HepG2 (cell line): Measurements from ENCODE around the gene NOL12. TPM values are rescaled to one million over a fixed set of nuclear protein-coding genes. Genes with fewer than 3 reads are reported as not detected.

Source experiments
- IKZF1 ChIP-seq: fragments of 450-650 bp; IDR thresholded peaks from 2 replicates; pipeline ENCODE4 v1.7.1; 2016
- JARID2 ChIP-seq: sonication (generic); formaldehyde crosslinking; IDR thresholded peaks from 2 replicates; pipeline ENCODE4 v1.8.1; 2023; ENCODE audit warnings: missing genetic modification reagents, inconsistent platforms; ENCODE audit not compliant: insufficient replicate concordance
- KDM1A ChIP-seq: IDR thresholded peaks from 2 replicates; pipeline ENCODE4 v1.6.1; 2016; ENCODE audit warnings: missing compliant biosample characterization
- NCOA5 ChIP-seq: sonication (generic); formaldehyde crosslinking; IDR thresholded peaks from 2 replicates; pipeline ENCODE4 v1.4.0; 2020; ENCODE audit warnings: missing genetic modification reagents
- NFIC ChIP-seq: IDR thresholded peaks from 2 replicates; pipeline ENCODE4 v1.6.1; 2012; ENCODE audit warnings: mild to moderate bottlenecking, low read length, inconsistent platforms
- RFXAP ChIP-seq: sonication (generic); formaldehyde crosslinking; IDR thresholded peaks from 2 replicates; pipeline ENCODE4 v1.4.0; 2020; ENCODE audit warnings: missing genetic modification reagents, borderline replicate concordance
- SP4 ChIP-seq: sonication (generic); formaldehyde crosslinking; IDR thresholded peaks from 2 replicates; pipeline ENCODE4 v1.8.1; 2023; ENCODE audit warnings: mild to moderate bottlenecking, missing genetic modification reagents
- SRY ChIP-seq: sonication (generic); formaldehyde crosslinking; IDR thresholded peaks from 2 replicates; pipeline ENCODE4 v1.8.0; 2022; ENCODE audit warnings: mild to moderate bottlenecking, missing genetic modification reagents
- THAP11 ChIP-seq: IDR thresholded peaks from 2 replicates; pipeline ENCODE4 v1.6.1; 2016; ENCODE audit warnings: missing biosample characterization, missing genetic modification reagents
- ZFP82 ChIP-seq: sonication (generic); formaldehyde crosslinking; IDR thresholded peaks from 2 replicates; pipeline ENCODE4 v1.5.1; 2020; ENCODE audit warnings: mild to moderate bottlenecking, missing genetic modification reagents, borderline replicate concordance
- ZKSCAN8 ChIP-seq: IDR thresholded peaks from 2 replicates; pipeline ENCODE4 v1.6.1; 2016; ENCODE audit warnings: borderline replicate concordance, missing genetic modification reagents, missing compliant biosample characterization
- ZNF256 ChIP-seq: sonication (generic); formaldehyde crosslinking; conservative IDR thresholded peaks from 2 replicates; pipeline ENCODE4 v1.4.0; 2020; ENCODE audit warnings: missing genetic modification reagents
- ZNF3 ChIP-seq: IDR thresholded peaks from 2 replicates; pipeline ENCODE4 v1.7.0; 2017; ENCODE audit warnings: inconsistent platforms
- ZNF367 ChIP-seq: sonication (generic); formaldehyde crosslinking; IDR thresholded peaks from 2 replicates; pipeline ENCODE4 v1.4.0; 2020; ENCODE audit warnings: missing genetic modification reagents, borderline replicate concordance
- ZNF430 ChIP-seq: sonication (generic); formaldehyde crosslinking; IDR thresholded peaks from 2 replicates; pipeline ENCODE4 v1.9.0; 2021; ENCODE audit warnings: mild to moderate bottlenecking, missing genetic modification reagents
- ZNF432 ChIP-seq: sonication (generic); formaldehyde crosslinking; IDR thresholded peaks from 2 replicates; pipeline ENCODE4 v1.5.0; 2020; ENCODE audit warnings: missing genetic modification reagents, mild to moderate bottlenecking, borderline replicate concordance
- ZNF564 ChIP-seq: sonication (generic); formaldehyde crosslinking; IDR thresholded peaks from 2 replicates; pipeline ENCODE4 v1.8.1; 2023; ENCODE audit warnings: mild to moderate bottlenecking, missing genetic modification reagents
- polyA plus RNA-seq, 8 experiments: library from polyadenylated mRNA; depleted of rRNA in 3 of 8; stranded (reverse) in 7 of 8; unstranded in 1 of 8; fragments of >200 nt; fragmentation: Illumina TruSeq in 4 of 8; extraction: Trizol in 4 of 8; gene quantifications; 2 replicates each; pipeline versions ENCODE4 v1.2.1 to v1.2.3, GENCODE V29; 2011 to 2016; ENCODE audit warnings: low read depth in 4 of 8, missing spikeins in 1 of 8, mixed read lengths in 1 of 8; ENCODE audit not compliant: insufficient read depth in 1 of 8
- total RNA-seq, 5 experiments: library from RNA; depleted of rRNA; stranded (reverse); fragments of >200 nt; fragmentation: Illumina TruSeq; extraction: Trizol; gene quantifications; 2 replicates each; pipeline ENCODE4 v1.2.3, GENCODE V29; 2016; ENCODE audit warnings: low read depth in 1 of 5
- TF ChIP-seq, protein P1 (sequence below): IDR thresholded peaks from 2 replicates; pipeline ENCODE4 v1.6.1; 2016
- TF ChIP-seq, protein P2 (sequence below): sonication (generic); formaldehyde crosslinking; IDR thresholded peaks from 2 replicates; pipeline ENCODE4 v1.8.1; 2023; ENCODE audit warnings: mild to moderate bottlenecking, missing genetic modification reagents
- TF ChIP-seq, protein P3 (sequence below): sonication (generic); formaldehyde crosslinking; IDR thresholded peaks from 2 replicates; pipeline ENCODE4 v1.9.0; 2022; ENCODE audit warnings: missing genetic modification reagents, mild to moderate bottlenecking, borderline replicate concordance
- TF ChIP-seq, protein P4 (sequence below): sonication (generic); formaldehyde crosslinking; IDR thresholded peaks from 2 replicates; pipeline ENCODE4 v1.4.0; 2020; ENCODE audit warnings: missing genetic modification reagents
- TF ChIP-seq, protein P5 (sequence below): IDR thresholded peaks from 2 replicates; pipeline ENCODE4 v1.6.1; 2016; ENCODE audit warnings: missing genetic modification reagents, missing compliant biosample characterization

Gene NOL12
- total and polyA plus RNA-seq, 2 of the 13 experiments (the other 11 are each of a cell fraction or from before 2014, with no cell fraction given) = 14.3 to 31.4 TPM

DNA sequence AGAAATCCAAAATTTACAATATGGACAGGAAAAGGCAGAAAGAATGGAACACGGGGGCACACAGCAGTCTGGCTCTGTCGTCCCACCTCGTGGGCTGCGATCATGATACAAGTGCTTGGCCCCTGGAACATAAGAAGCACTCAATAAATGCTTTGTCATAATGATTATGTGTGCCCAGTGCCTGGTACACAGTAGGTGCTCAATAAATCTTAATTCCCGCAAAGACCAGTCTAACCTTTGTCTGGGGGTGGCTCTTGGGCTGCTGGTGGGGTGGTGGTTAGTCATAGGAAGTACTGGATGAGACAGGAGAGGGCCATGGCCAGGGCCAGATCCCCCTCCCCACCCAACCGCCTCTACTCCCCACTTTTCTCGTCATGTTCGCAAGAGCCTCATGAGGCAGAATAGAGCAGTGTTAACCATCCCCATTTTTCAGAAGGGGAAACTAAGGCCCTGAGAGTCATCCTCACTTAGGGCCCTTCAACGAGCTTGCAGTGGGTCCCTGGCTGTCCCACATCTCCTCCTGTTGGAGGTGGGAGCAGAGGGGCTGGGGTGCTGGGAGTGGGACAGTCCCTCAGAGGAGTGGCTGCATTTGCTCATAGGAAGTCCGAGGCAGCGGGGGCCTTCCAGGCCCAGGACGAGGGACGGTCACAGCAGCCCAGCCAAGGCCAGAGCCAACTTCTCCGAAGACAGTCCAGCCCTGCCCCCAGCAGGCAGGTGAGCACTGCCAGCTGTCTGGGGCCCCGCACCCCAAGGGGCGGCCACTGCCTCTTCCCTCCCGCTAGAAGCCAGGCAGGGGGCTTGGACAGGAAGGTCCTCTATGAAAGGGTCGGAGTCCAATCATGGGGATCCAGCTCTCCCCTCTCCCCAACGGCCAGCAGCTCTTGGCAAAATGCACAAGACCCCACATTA lies 46.8 kb downstream of the NOL12 start (continued):
- TF ChIP-seq IKZF1 (no peak), THAP11 (CRISPR knock-in tag) (no peak), ZNF367 (no peak), ZNF432 (CRISPR knock-in tag) (no peak), ZNF3 (CRISPR knock-in tag) (no peak), SP4 (CRISPR knock-in tag) (no peak), NFIC (no peak), RFXAP (CRISPR knock-in tag) (no peak), ZNF430 (no peak), ZFP82 (CRISPR knock-in tag) (no peak), JARID2 (CRISPR knock-in tag) (no peak), NCOA5 (CRISPR knock-in tag) (no peak), ZKSCAN8 (CRISPR knock-in tag) (peak; percentile 77; the same call in 1 of the 2 replicates), ZNF564 (no peak), KDM1A (CRISPR knock-in tag) (peak; percentile 65; the same call in 1 of the 2 replicates), ZNF256 (CRISPR knock-in tag) (no peak), SRY (CRISPR knock-in tag) (no peak)
- TF ChIP-seq, protein P1, sequence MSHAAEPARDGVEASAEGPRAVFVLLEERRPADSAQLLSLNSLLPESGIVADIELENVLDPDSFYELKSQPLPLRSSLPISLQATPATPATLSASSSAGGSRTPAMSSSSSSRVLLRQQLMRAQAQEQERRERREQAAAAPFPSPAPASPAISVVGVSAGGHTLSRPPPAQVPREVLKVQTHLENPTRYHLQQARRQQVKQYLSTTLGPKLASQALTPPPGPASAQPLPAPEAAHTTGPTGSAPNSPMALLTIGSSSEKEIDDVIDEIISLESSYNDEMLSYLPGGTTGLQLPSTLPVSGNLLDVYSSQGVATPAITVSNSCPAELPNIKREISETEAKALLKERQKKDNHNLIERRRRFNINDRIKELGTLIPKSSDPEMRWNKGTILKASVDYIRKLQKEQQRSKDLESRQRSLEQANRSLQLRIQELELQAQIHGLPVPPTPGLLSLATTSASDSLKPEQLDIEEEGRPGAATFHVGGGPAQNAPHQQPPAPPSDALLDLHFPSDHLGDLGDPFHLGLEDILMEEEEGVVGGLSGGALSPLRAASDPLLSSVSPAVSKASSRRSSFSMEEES (CRISPR knock-in tag) = no peak
- TF ChIP-seq, protein P2, sequence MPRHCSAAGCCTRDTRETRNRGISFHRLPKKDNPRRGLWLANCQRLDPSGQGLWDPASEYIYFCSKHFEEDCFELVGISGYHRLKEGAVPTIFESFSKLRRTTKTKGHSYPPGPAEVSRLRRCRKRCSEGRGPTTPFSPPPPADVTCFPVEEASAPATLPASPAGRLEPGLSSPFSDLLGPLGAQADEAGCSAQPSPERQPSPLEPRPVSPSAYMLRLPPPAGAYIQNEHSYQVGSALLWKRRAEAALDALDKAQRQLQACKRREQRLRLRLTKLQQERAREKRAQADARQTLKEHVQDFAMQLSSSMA (CRISPR knock-in tag) = no peak
- TF ChIP-seq, protein P3, sequence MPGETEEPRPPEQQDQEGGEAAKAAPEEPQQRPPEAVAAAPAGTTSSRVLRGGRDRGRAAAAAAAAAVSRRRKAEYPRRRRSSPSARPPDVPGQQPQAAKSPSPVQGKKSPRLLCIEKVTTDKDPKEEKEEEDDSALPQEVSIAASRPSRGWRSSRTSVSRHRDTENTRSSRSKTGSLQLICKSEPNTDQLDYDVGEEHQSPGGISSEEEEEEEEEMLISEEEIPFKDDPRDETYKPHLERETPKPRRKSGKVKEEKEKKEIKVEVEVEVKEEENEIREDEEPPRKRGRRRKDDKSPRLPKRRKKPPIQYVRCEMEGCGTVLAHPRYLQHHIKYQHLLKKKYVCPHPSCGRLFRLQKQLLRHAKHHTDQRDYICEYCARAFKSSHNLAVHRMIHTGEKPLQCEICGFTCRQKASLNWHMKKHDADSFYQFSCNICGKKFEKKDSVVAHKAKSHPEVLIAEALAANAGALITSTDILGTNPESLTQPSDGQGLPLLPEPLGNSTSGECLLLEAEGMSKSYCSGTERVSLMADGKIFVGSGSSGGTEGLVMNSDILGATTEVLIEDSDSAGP (CRISPR knock-in tag) = no peak
- TF ChIP-seq, protein P4, sequence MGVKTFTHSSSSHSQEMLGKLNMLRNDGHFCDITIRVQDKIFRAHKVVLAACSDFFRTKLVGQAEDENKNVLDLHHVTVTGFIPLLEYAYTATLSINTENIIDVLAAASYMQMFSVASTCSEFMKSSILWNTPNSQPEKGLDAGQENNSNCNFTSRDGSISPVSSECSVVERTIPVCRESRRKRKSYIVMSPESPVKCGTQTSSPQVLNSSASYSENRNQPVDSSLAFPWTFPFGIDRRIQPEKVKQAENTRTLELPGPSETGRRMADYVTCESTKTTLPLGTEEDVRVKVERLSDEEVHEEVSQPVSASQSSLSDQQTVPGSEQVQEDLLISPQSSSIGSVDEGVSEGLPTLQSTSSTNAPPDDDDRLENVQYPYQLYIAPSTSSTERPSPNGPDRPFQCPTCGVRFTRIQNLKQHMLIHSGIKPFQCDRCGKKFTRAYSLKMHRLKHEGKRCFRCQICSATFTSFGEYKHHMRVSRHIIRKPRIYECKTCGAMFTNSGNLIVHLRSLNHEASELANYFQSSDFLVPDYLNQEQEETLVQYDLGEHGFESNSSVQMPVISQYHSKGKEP (CRISPR knock-in tag) = no peak
- TF ChIP-seq, protein P5, sequence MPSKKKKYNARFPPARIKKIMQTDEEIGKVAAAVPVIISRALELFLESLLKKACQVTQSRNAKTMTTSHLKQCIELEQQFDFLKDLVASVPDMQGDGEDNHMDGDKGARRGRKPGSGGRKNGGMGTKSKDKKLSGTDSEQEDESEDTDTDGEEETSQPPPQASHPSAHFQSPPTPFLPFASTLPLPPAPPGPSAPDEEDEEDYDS (CRISPR knock-in tag) = no peak
